ENCODE measurements around the gene GNAT1. TPM values are rescaled to one million over a fixed set of nuclear protein-coding genes. Genes with fewer than 3 reads are reported as not detected.

GNAT1 gene
- total RNA-seq, 2 experiments from 2014 or later = not detected

DNA sequence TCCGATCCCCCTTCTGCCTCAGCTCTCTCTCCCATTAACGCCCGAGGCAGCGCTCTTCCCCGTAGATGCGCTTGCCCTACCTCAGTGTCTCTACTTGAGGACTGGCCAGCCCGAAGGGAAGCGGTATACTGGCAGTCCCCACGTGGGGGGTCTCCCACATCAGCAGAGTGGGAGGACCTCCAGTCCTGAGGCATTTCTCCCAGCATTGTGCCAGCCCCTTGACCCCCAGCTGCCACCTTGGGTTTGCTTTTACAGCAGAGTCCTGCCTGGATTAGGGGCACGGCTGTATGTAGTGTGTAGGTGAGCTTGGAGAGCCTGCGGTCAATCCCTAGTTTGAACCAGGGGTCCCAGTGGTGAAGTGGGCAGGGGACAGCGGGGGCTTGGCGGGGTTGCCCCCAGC is 35.5 kb upstream of the GNAT1 start:
- Mint-ChIP-seq H3K4me3 (peak overlapping the region; percentile 57), H3K9me3 (ENCODE audit: low read depth) (no peaks in the 10 kb centered on the region), H3K36me3 (no peaks in the 10 kb centered on the region), H3K27ac (no peak overlapping the region), H3K4me1 (peaks cover 7% of the 10 kb centered on the region), H3K27me3 (peaks cover 40% of the 10 kb centered on the region)
- CTCF ChIA-PET = interaction anchor here (1.0 to 1.7 kb wide), 5 partner anchors 34 to 80 kb away, joined by 3 to 4 read pairs (median 4); partner anchors contain the start of gene GNAI2
- ATAC-seq = no peak
- DNase-seq = no peak

DNA sequence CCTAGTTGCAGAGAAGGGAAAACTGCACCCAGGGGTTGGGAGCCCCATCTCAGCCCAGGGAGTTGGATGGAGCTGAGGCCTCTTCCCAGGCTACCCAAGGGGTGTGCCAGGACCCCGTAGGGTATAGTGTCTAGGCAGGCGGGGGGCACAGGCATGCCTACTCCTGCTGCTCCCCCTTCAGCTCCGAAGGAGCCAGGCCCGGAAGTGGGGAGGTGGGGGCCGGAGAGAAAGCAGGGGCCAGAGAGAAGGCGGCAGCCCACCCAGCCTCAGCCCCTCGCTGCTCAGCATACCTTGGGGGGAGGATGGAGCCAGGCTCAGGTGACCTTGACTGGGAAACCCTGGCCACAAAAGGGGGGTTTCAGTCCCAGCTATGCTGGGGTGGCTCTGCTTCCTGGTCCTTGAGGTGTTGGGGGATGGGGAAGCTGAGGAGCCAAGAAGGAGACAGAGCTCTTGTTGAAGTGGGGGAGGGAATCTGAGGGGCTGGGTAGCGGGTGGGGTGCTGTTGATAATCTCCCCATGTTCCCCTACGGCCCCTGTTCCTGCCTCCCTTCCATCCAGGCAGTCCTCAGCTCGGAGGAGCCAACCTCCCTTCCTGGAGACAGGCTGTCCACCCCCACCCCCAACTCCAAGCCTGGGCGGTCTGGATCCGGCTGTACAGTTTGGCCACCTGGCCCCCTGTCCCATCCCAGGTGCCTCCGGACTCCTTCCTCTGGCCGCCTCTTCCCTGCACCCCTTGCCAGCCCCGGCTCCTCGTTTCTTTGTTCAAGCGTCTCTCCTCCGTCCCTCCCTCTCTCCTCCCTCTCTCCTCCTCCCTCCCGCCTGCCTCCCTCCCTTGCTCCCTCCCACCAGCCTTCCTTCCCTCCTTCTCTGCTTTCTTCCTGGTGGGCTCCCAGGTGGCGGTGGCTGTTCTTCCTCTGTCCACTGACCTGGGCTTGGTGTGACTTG is 34.6 kb upstream of the GNAT1 start:
- Mint-ChIP-seq H3K4me1 (peaks cover 7% of the 10 kb centered on the region), H3K27ac (no peak overlapping the region), H3K4me3 (no peak overlapping the region), H3K9me3 (ENCODE audit: low read depth) (no peaks in the 10 kb centered on the region), H3K27me3 (peaks cover 40% of the 10 kb centered on the region), H3K36me3 (no peaks in the 10 kb centered on the region)
- DNase-seq = no peak
- CTCF ChIA-PET = interaction anchor here (1.0 to 1.7 kb wide), 5 partner anchors 35 to 79 kb away, joined by 3 to 4 read pairs (median 4); partner anchors contain the start of gene GNAI2
- ATAC-seq = no peak

DNA sequence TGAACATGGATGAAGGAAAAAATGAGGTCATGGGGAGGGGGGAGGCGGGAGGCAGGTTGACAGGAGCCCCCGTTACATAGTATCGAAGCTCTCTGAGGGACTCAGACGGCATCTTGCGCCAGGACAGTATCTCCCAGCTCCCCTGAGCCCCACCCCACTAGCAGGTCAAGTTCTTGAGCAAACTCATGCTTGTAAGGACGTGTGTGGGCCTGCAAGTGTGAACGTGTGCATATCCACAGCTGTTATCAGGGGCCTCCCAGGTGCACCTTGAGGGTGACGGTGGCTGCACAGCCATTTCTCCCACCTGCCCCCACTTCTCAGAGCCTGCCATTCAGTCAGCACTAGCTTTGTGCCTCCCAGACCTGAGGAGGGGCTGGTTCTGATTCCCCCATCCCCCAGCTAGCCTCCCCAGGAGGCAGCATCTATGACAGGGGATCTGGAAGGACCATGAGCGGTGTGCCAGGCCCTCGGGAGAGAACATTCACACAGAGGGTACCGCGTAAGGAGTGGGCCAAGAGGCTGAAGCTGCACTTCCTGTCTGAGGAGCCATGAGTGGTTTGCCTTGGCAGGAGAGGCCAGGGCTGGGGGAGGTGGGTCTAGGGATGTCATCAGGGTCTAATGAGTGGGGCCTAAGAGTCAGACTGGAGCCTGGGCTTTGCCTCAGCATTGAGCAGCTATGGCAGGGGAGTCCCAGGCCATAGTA is 33.4 kb upstream of the GNAT1 start:
- H3K9me3 Mint-ChIP-seq (ENCODE audit: low read depth) = no peaks in the 10 kb centered on the region
- H3K36me3 Mint-ChIP-seq = no peaks in the 10 kb centered on the region
- no peak overlapping the region for H3K4me3 Mint-ChIP-seq
- DNase-seq = no peak
- CTCF ChIA-PET = no interaction called here
- H3K27me3 Mint-ChIP-seq = peaks cover 40% of the 10 kb centered on the region
- no peak overlapping the region for H3K27ac Mint-ChIP-seq
- no peak for ATAC-seq
- peaks cover 7% of the 10 kb centered on the region for H3K4me1 Mint-ChIP-seq

DNA sequence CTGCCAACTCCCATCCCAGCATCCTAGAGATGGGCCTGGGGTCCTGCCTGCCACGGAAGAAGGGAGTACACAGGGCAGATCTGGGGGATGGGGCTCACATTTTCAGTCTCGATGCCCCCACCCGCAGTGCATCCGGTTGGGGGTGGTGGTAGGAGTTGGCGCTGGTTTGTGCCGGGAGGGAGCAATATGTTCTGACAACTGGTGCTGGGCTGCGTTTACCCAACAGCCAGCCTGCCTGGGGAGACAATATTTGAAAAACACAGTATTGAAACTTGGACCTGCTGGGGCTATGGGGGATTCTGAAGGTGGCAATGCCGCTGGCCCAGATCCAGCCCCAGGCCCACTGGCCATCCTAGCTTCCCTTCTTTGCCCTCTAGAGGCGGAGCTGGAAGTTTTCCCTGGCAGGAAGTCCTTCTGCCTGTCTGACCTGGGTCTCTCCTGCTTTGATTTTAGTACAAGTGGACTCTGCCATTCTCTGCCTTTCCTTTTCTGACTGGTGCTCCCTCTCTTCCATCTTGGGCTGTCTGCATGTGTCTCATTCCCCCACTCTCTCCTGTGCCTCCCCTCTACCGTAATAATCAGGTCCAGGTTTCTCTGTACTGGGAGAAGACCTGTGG is 32.8 kb upstream of the GNAT1 start:
- H3K4me3 Mint-ChIP-seq = no peak overlapping the region
- H3K9me3 Mint-ChIP-seq (ENCODE audit: low read depth) = no peaks in the 10 kb centered on the region
- H3K36me3 Mint-ChIP-seq = no peaks in the 10 kb centered on the region
- peaks cover 33% of the 10 kb centered on the region for H3K27me3 Mint-ChIP-seq
- H3K4me1 Mint-ChIP-seq = peaks cover 7% of the 10 kb centered on the region
- no peak overlapping the region for H3K27ac Mint-ChIP-seq
- DNase-seq = no peak
- ATAC-seq = no peak
- CTCF ChIA-PET = no interaction called here

DNA sequence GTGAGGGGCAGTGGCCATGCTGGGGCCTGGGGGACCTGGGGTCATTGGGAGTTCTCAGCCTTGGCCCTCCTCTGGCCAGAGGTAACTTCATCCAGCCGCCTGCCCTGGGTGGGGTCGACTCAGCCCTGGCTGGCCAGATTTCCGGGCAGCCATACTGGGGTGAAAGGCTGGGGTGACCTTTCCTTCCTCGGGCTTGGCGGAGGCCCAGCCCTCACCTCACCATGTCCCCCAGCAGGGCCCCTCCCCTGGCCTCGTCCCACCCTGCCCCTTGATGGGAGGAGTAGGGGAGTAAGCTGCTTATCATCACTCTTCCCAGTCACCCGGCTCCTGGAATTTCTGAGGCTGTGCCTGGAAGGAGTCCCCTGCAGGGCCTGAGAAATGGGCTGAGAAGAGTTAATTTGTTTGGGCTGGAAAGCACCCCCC is 30.8 kb upstream of the GNAT1 start:
- no peak overlapping the region for H3K27ac Mint-ChIP-seq
- H3K36me3 Mint-ChIP-seq = no peaks in the 10 kb centered on the region
- peaks cover 25% of the 10 kb centered on the region for H3K27me3 Mint-ChIP-seq
- no peak overlapping the region for H3K4me3 Mint-ChIP-seq
- no peaks in the 10 kb centered on the region for H3K9me3 Mint-ChIP-seq (ENCODE audit: low read depth)
- CTCF ChIA-PET = no interaction called here
- DNase-seq (no peak), ATAC-seq (no peak)
- peaks cover 3% of the 10 kb centered on the region for H3K4me1 Mint-ChIP-seq

DNA sequence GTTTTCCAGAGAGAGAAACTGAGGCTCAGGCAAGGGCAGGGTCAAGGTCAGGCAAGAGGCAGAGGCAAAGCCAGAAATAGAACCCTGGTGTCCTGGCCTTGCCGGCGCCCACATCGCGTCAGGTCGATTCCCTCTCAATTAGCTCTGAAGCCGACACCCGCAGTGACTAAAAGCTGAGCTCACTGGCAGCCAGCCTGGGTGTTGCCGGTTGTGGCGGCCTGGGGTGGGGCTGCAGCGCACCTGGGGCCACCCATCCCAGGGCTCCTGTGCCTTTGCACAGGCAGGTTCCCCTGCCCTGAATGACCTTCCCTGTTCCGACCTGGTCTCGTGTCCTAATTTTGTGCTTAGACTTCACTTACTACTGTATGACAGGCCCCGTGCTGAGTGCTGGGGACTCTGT is 30.1 kb upstream of the GNAT1 start:
- ATAC-seq (no peak), DNase-seq (no peak)
- Mint-ChIP-seq H3K27ac (no peak overlapping the region), H3K9me3 (ENCODE audit: low read depth) (no peaks in the 10 kb centered on the region), H3K27me3 (peaks cover 18% of the 10 kb centered on the region), H3K4me1 (no peaks in the 10 kb centered on the region), H3K4me3 (no peak overlapping the region), H3K36me3 (no peaks in the 10 kb centered on the region)
- CTCF ChIA-PET = no interaction called here

DNA sequence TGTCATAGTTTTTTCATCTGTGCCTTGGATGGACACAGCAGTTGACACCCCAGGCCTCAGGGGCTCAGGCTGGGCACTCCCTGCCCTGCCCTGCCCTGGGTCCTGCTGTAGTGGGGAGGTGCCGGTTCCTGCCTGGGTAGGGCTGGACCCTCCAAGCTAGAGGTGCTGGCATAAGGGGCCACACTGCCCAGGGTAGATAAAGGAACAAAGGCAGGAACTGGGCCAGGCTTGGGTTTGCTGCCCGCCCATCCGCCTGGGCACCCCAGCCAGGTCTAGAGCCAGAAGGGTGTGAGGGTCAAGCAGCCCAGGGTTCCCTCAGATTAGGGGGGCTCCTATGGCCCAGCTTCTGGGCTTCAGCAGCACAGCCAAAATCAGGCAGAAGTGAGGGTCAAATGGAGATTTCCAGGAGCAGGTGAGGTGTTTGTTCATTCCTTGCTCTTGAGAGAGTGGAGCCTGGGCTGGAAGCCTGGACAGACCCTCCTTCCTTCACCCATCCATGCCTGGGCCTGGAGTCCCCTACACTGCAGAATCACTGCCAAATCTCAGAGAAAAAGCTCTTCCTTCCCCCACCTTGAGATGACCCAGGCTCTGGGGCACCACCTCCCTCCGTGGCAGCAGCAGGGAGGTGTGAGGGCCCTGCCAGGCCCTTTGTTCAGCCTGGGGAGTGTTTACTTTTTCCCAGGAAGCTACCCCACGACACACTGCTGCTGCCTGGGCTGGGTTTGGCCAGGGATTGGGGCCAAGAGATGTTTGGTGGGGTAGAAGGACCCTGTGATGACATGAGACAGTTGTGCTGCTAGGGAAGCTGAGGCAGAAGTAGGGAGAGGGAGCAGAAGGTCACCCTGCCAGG is 29.2 kb upstream of the GNAT1 start:
- H3K36me3 Mint-ChIP-seq = no peaks in the 10 kb centered on the region
- ATAC-seq = no peak
- CTCF ChIA-PET = no interaction called here
- H3K27me3 Mint-ChIP-seq = peaks cover 10% of the 10 kb centered on the region
- DNase-seq = no peak
- H3K27ac Mint-ChIP-seq = no peak overlapping the region
- H3K9me3 Mint-ChIP-seq (ENCODE audit: low read depth) = no peaks in the 10 kb centered on the region
- H3K4me1 Mint-ChIP-seq = no peaks in the 10 kb centered on the region
- H3K4me3 Mint-ChIP-seq = no peak overlapping the region

DNA sequence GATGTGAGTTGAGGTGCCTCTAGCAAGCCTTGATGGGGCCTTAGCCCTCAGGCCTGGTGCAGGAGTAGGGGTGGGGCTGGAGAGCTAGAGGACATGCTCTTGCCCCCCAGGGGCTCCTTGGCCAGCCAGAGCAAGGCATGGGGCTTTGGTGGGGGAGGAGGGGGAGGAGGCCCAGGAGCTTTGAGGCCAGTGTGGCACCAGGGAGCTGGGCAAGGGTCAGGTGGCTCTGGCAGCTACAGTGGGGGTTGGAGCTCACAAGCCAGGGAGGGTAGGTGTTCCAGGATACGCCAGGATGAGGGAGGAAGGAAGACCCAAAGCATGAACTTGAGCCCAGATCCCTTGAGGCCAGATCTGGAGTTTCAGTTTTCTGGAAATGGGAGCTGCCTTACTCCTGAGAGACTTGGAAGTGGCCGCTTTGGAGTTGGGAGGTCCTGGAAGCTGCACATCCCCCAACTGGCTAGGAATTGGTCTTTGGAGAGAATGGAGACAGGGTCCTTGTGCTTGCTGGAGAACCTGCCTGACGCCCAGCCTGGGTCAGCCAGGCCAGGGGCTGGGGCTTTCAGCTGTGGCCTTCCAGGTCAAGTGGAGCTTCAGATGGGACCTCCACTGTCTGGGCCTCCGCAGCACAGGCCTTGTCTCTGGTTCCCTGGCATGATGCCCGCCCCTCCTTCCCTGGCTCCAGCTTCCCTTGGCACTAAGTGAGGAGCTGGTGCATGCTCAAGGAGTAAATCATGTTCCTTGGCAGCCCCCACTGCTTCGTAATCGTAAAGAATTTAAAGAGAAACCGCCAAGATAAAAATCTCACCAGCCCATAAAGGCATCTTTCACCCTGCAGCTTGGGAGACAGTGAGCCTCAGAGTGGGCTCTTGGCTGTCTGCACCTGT is 27.6 kb upstream of the GNAT1 start:
- H3K4me1 Mint-ChIP-seq = no peaks in the 10 kb centered on the region
- CTCF ChIA-PET = interaction anchor here (0.7 to 1.4 kb wide), 7 partner anchors 10 to 62 kb away, joined by 3 to 7 read pairs (median 3); no protein-coding TSS in a partner anchor
- H3K9me3 Mint-ChIP-seq (ENCODE audit: low read depth) = no peaks in the 10 kb centered on the region
- no peak overlapping the region for H3K27ac Mint-ChIP-seq
- H3K36me3 Mint-ChIP-seq = no peaks in the 10 kb centered on the region
- DNase-seq (no peak), ATAC-seq (no peak)
- peaks cover 2% of the 10 kb centered on the region for H3K27me3 Mint-ChIP-seq
- no peak overlapping the region for H3K4me3 Mint-ChIP-seq

DNA sequence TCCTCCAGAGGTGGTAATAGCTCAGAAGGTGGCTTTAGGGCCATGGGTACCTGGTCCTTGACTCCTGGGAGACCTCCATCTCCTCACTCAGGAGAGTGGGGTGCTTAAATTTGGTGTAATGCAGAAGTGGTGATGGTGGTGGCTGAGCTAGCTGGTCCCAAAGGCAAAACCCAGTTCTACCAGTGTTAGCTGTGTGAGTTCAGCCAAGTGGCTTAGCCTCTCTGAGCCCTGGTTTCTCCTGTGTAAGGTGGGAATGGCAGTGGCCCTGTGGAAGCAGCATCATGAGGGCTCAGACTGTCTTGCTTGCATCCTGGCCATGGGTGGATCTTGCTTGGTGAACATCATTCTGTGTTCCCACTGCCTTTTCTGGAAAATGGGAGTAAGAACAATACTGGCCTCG is 26.9 kb upstream of the GNAT1 start:
- no peak for DNase-seq
- CTCF ChIA-PET = interaction anchor here (0.7 to 1.4 kb wide), 6 partner anchors 10 to 61 kb away, joined by 3 to 7 read pairs (median 3); no protein-coding TSS in a partner anchor
- no peak overlapping the region for H3K27ac Mint-ChIP-seq
- H3K36me3 Mint-ChIP-seq = no peaks in the 10 kb centered on the region
- no peaks in the 10 kb centered on the region for H3K9me3 Mint-ChIP-seq (ENCODE audit: low read depth)
- H3K4me3 Mint-ChIP-seq = no peak overlapping the region
- ATAC-seq = no peak
- no peaks in the 10 kb centered on the region for H3K4me1 Mint-ChIP-seq
- no peaks in the 10 kb centered on the region for H3K27me3 Mint-ChIP-seq

DNA sequence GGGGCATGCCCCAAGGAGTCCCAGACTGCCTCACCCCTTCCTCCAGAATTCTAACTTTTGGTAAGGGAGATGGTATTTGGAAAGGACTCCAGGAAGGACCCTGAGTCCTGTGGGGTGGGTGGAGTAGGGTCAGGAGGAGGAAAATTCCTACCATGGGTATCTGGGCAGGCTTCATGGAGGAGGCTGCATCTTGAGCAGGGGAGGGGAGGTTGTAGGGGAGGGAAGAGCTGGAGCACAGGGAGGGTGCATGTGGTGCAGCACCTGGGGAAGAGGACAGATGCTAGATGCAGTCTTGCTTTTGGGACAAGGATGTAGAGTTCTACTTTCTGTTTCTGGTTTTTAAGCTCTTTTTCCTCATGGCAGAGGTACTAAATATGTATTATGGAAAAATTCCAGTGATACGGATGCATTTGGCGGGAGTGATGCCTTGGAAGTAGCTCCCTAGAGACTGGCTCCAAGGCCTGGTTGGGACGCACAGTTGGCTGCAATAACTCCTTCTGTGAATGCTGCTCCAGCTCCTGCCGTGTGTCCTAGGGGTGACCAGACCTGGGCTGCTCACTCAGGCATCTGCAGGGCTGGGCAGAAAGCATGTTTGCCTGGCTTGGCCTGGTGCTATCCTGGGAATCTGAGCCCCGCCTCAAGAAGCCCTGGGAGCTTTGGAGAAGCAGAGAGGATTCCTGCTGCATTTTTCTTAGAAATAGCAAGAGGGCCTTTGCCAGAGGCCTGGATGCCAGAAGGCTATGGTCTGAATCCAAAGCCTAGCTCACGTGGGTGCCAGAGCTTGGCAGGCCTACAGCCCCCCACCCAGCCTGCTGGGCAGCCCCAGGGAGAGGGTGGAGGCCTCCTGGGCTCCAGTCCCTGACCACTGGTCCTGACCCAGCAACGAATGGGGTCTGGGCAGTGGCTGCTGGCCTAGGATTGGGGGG is 26.2 kb upstream of the GNAT1 start:
- Mint-ChIP-seq H3K4me1 (no peaks in the 10 kb centered on the region), H3K4me3 (no peak overlapping the region), H3K27me3 (no peaks in the 10 kb centered on the region), H3K9me3 (ENCODE audit: low read depth) (no peaks in the 10 kb centered on the region), H3K36me3 (no peaks in the 10 kb centered on the region), H3K27ac (no peak overlapping the region)
- ATAC-seq (no peak), DNase-seq (no peak)
- CTCF ChIA-PET = interaction anchor here (1.2 kb wide), 1 partner anchor 29 kb away, joined by 5 read pairs; no protein-coding TSS in a partner anchor

DNA sequence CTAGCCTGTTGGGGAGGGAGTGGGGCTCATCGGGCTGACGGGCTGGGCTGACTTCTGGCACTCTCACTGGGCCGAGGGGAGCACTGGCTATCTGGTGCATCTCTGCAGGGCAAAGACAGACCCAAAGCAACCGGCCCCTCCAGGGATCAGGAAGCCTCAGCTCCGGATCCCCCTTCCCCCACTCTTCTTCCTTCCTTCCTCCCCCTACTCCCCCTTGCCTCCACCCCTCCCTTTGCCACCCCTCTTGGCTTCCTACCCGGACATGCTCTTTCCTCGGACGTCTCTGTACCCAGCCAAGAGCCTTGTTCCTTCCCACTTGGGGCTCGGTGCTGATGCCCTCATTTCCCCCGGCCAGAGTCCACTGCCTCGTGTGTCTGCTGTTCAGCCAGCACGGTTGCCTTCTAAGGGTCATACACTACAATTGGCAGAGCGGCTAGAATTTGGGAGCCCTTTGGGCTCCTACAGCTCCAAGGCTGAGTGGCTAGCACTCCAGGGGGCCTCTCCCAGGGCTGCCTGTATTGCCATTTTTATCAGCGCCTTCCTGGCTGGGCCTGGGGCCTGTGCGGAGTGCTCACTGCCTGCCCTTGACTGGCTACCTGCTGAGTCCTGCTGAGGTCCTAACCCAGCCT is 25.4 kb upstream of the GNAT1 start:
- H3K27ac Mint-ChIP-seq = no peak overlapping the region
- CTCF ChIA-PET = no interaction called here
- H3K27me3 Mint-ChIP-seq = no peaks in the 10 kb centered on the region
- H3K4me1 Mint-ChIP-seq = no peaks in the 10 kb centered on the region
- no peaks in the 10 kb centered on the region for H3K36me3 Mint-ChIP-seq
- H3K9me3 Mint-ChIP-seq (ENCODE audit: low read depth) = no peaks in the 10 kb centered on the region
- no peak for DNase-seq
- ATAC-seq = no peak
- H3K4me3 Mint-ChIP-seq = no peak overlapping the region

Data from activated CD8-positive, alpha-beta memory T cell treated with anti-CD3 and anti-CD28 coated beads, Interleukin-2, amount 10 ng/mL, durations not matched to agents 7 days and 5 days (primary cell).